Spinal cord (tissue), 10 donors: ENCODE data around the gene VPS37C. TPM values are rescaled to one million over a fixed set of nuclear protein-coding genes. Genes with fewer than 3 reads are reported as not detected.

ENCODE experiments used
- DNase-seq, 6 donors: peaks; one replicate each; pipeline versions ENCODE4 v3.0.0 to v3.0.0-alpha.2; 2013 to 2015; ENCODE audit warnings: low spot score in 6 of 6, low read depth in 4 of 6
- H3K27ac ChIP-seq: one replicate; pipeline ENCODE4 v1.5.1; 2013; ENCODE audit warnings: low read depth, low read length, control low read depth
- H3K27me3 ChIP-seq: one replicate; pipeline ENCODE4 v1.6.1; 2013; ENCODE audit warnings: low read length; ENCODE audit not compliant: control insufficient read depth, insufficient read depth
- H3K36me3 ChIP-seq: one replicate; pipeline ENCODE4 v1.6.1; 2013; ENCODE audit warnings: low read length; ENCODE audit not compliant: control insufficient read depth, insufficient read depth
- H3K4me1 ChIP-seq: one replicate; pipeline ENCODE4 v1.6.1; 2013; ENCODE audit warnings: low read length; ENCODE audit not compliant: control insufficient read depth, insufficient read depth
- H3K4me3 ChIP-seq: one replicate; pipeline ENCODE4 v1.5.1; 2013; ENCODE audit warnings: low read depth, low read length, control low read depth
- H3K9me3 ChIP-seq: one replicate; pipeline ENCODE4 v1.6.1; 2013; ENCODE audit warnings: low read length; ENCODE audit not compliant: control insufficient read depth, insufficient read depth
- WGBS: methylation state at CpG from one replicate; pipeline ENCODE4 v1.1.5; 2013; ENCODE audit warnings: missing lambda C conversion rate; ENCODE audit not compliant: insufficient coverage; 5-methylcytosine and 5-hydroxymethylcytosine counted together
- polyA plus RNA-seq, 2 donors: library from polyadenylated mRNA; unstranded; fragments of 120-200 nt; gene quantifications; one replicate each; pipeline ENCODE4 v1.2.1, GENCODE V29; 2013; ENCODE audit not compliant: insufficient read length in 2 of 2
- total RNA-seq, 2 donors: library from RNA; depleted of rRNA in 1 of 2; stranded (reverse); fragments of 120-200 nt in 1 of 2; fragments of >200 nt in 1 of 2; gene quantifications; one replicate each; pipeline versions ENCODE4 v1.2.3 to v1.2.4, GENCODE V29; 2013 to 2014
- donor health status: healthy.

The VPS37C gene
- total and polyA plus RNA-seq, 4 donors = 4.8 to 16.5 (median 12.7) TPM

GRCh38 chr11:61149624-61150615 is 11.3 kb downstream of the VPS37C start:
- no peak overlapping the region for H3K4me3 ChIP-seq
- peaks cover 6% of the 10 kb centered on the region for H3K36me3 ChIP-seq
- 51% methylated on average over 12 of the region's 13 CpGs for WGBS
- peak overlapping the region; percentile 25 for H3K27ac ChIP-seq
- peaks cover 3% of the 10 kb centered on the region for H3K9me3 ChIP-seq
- peak in 2 of 6 donors; percentile 9 to 51 for DNase-seq
- H3K4me1 ChIP-seq = peaks cover 38% of the 10 kb centered on the region
- H3K27me3 ChIP-seq = no peaks in the 10 kb centered on the region

DNA sequence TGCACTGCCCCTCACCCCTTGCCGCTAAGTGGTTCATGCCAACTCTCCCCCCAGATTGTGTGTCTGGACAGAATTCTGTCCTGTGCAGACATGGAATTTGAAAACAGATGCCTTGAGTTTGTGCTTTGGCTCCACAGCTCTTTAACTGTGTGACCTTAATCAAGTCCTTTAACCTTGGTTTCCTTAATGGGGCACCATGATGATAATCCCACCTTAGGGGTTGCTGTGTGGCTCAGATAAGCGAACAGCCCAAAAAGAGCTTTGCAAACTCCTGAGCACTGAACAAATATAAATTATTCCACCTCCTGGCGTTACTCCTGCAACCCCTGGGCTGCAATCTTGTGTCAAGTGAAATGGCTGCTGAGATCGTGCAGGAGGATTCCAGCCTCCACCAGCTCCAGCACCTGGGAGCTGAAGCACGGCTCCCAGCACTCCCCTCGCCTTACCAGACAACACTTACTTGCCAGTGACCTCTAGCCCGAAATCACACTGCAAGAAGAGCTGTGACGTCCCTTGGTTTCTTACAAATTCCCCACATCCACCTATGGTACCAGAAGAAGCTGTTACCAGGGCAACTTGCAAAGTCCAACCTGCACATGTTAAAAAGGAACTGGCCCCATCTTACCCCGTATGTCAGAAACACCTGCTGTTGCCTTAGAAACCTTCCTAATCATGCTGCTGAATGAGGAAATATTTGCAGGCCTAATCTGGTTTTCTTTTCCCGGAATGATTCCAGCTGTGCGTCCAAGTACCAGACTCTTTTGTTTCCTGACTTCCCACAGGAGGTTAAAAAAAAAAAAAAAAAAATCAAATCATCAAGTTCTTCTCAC is 13.2 kb downstream of the VPS37C start:
- peak in 1 of 6 donors; percentile 22 for DNase-seq
- Histone ChIP-seq H3K4me1 (peaks cover 38% of the 10 kb centered on the region), H3K27ac (no peak overlapping the region), H3K27me3 (no peaks in the 10 kb centered on the region), H3K36me3 (peaks cover 11% of the 10 kb centered on the region), H3K9me3 (no peaks in the 10 kb centered on the region), H3K4me3 (no peak overlapping the region)
- 56% methylated on average over 8 of the region's 11 CpGs for WGBS

GRCh38 chr11:61147271-61147670 is 14.0 kb downstream of the VPS37C start:
- DNase-seq = no peak
- no peak overlapping the region for H3K4me3 ChIP-seq
- WGBS = 86% methylated on average over 8 of the region's 10 CpGs
- peaks cover 11% of the 10 kb centered on the region for H3K36me3 ChIP-seq
- no peaks in the 10 kb centered on the region for H3K27me3 ChIP-seq
- H3K9me3 ChIP-seq = no peaks in the 10 kb centered on the region
- peaks cover 38% of the 10 kb centered on the region for H3K4me1 ChIP-seq
- H3K27ac ChIP-seq = no peak overlapping the region

- no peak overlapping the region for H3K4me3 ChIP-seq
- H3K27ac ChIP-seq = no peak overlapping the region
- no peaks in the 10 kb centered on the region for H3K9me3 ChIP-seq
- WGBS = 91% methylated on average over 9 of the region's 9 CpGs
- peaks cover 14% of the 10 kb centered on the region for H3K36me3 ChIP-seq
- no peaks in the 10 kb centered on the region for H3K27me3 ChIP-seq
- DNase-seq = no peak
- H3K4me1 ChIP-seq = peaks cover 38% of the 10 kb centered on the region
These were observed 14.8 kb downstream of the VPS37C start for GRCh38 chr11:61146416-61146815.

GRCh38 chr11:61145228-61146005 is 15.8 kb downstream of the VPS37C start:
- Histone ChIP-seq H3K9me3 (no peaks in the 10 kb centered on the region), H3K27me3 (no peaks in the 10 kb centered on the region), H3K4me3 (no peak overlapping the region), H3K36me3 (peaks cover 14% of the 10 kb centered on the region), H3K4me1 (peaks cover 30% of the 10 kb centered on the region), H3K27ac (no peak overlapping the region)
- WGBS = 84% methylated on average over 13 of the region's 17 CpGs
- no peak for DNase-seq

DNA sequence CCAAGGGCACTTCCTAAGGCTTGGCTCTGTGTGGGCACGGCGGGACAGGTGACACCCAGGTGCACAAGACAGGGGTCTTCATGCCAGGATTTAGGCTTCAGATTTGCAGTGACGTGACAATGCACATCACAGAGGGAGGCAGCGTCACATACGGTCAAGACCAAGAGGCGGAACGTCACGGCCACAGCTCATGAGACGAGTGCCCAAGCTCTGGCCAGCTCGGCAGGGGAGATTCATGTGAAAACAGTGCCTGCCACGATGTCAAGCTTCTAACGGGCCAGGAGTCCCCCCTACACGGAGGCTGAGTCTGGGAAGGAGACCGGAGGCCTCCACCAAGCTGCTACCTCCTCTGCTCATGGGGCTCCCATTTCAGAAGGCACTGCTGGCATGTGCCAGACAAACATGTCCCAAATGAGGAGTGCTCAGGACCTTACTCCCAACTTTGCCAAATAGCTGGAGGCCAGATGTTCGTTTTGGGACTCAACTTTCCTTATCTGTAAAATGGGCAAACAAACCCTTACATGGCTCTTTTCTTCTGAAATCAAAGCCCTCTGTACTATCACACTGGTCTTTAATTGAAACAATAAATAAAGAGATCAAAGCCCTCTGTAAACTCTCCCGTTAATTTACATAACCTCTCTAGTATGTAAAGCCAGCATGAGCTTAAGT is 16.6 kb downstream of the VPS37C start:
- H3K4me1 ChIP-seq = peaks cover 22% of the 10 kb centered on the region
- 89% methylated on average over 15 of the region's 16 CpGs for WGBS
- no peak overlapping the region for H3K27ac ChIP-seq
- H3K27me3 ChIP-seq = no peaks in the 10 kb centered on the region
- no peak overlapping the region for H3K4me3 ChIP-seq
- peaks cover 14% of the 10 kb centered on the region for H3K36me3 ChIP-seq
- no peak for DNase-seq
- no peaks in the 10 kb centered on the region for H3K9me3 ChIP-seq

DNA sequence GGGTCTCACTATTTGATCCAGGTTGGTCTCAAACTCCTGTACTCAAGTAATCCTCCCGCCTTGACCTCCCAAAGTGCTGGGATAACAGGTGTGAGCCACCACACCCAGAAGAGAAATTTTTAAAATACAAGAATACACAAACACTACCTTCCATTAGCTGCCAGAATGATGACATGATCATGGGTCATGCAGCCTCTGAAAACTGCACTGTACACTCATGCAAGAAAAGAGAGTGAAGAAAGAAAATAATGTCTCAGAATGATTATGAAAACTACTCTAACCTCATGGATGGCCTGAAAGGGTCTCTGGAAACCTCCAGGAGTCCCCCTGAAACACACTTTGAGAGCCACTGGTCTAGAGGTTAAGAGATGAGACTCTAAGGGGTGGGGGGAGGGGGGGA is 18.8 kb downstream of the VPS37C start:
- DNase-seq = no peak

DNA sequence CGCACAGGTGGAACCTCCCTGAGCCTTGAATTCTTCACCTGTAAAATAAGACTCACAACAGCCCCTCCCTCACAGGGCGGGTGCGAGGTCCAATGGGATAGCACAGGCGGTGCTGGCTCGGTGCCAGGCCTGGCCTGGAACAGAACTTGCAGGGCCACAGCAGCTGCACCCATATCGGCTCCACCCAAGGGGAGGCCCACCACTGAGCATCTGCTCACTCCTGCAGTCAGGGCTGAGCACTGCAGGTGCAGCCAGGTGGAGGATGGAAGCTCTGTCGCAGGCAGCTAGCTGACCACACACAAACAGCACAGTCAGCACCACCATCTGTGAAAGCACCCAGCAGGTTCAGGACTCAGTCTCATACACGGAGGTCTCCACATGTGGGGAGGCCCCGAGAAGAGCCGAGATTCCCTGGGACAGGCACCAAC is 19.6 kb downstream of the VPS37C start:
- Histone ChIP-seq H3K4me3 (no peak overlapping the region), H3K4me1 (peaks cover 9% of the 10 kb centered on the region), H3K9me3 (no peaks in the 10 kb centered on the region), H3K27ac (no peak overlapping the region), H3K36me3 (peaks cover 28% of the 10 kb centered on the region), H3K27me3 (no peaks in the 10 kb centered on the region)
- WGBS = 69% methylated on average over 10 of the region's 10 CpGs
- DNase-seq = no peak

More for the DNA sequence above, 18.8 kb downstream of the VPS37C start:
- no peak overlapping the region for H3K27ac ChIP-seq
- peaks cover 27% of the 10 kb centered on the region for H3K36me3 ChIP-seq
- peaks cover 12% of the 10 kb centered on the region for H3K4me1 ChIP-seq
- H3K27me3 ChIP-seq = no peaks in the 10 kb centered on the region
- 86% methylated on average over 1 of the region's 1 CpG for WGBS
- H3K9me3 ChIP-seq = no peaks in the 10 kb centered on the region
- H3K4me3 ChIP-seq = no peak overlapping the region
